ENCODE measurements around the gene GJC3.

DNA sequence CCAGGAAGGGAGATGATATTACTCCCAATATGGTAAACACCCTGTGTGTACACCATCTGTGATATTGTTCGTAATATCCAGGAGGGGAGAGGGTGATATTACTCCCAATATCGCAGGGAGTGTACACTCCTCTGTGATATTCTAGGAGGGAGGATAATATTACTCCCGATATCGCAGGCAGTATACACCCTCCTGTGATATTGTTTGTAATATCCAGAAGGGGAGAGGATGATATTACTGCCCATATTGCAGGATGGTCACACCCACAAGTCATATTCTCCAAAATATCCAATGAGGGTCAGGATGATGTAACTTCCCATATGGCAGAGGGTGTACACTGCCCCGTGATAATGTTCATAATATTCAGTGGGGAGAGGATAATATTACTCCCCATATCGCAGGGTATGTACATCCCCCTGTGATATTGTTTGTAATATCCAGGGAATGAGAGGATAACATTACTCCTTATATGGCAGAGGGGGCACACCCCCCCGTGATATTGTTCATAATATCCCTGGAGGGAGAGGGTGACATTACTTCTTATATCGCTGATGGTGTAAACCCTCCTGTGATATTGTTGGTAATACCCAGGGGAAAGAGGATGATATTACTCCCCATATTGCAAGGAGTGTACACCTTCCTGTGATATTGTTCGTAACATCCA is 29.3 kb upstream of the GJC3 start:
- TF ChIP-seq POLR2AphosphoS5 (IDR thresholded peaks at IDR 0.05; ENCODE audit: borderline replicate concordance, low read depth, low read length) (no peak), EZH2 (IDR thresholded peaks at IDR 0.05) (no peak), FOXP2 (optimal IDR thresholded peaks at IDR 0.05; ENCODE audit: control extremely low read depth, extremely low read length, insufficient read depth) (no peak)

Measured in SK-N-MC (cell line).